HepG2 (cell line): ENCODE measurements around the gene C2orf76. TPM values are rescaled to one million over a fixed set of nuclear protein-coding genes. Genes with fewer than 3 reads are reported as not detected.

Source experiments
- CTCF ChIP-seq: sonication (generic); formaldehyde crosslinking; IDR thresholded peaks from 2 replicates; pipeline ENCODE4 v1.5.0; 2020; ENCODE audit warnings: mild to moderate bottlenecking, missing genetic modification reagents, moderate library complexity
- HMGXB3 ChIP-seq: sonication (generic); formaldehyde crosslinking; IDR thresholded peaks from 2 replicates; pipeline ENCODE4 v1.4.0; 2020; ENCODE audit warnings: missing genetic modification reagents, borderline replicate concordance
- HNF4G ChIP-seq, 2 experiments: sonication (generic) in 1 of 2; formaldehyde crosslinking in 1 of 2; IDR thresholded peaks; 2 replicates each; pipeline versions ENCODE4 v1.4.0 to v1.6.1; 2011 to 2020; ENCODE audit warnings: borderline replicate concordance in 2 of 2, low read depth in 2 of 2, mild to moderate bottlenecking in 2 of 2, low read length in 1 of 2, missing genetic modification reagents in 1 of 2, moderate library complexity in 1 of 2
- LBX2 ChIP-seq: sonication (generic); formaldehyde crosslinking; IDR thresholded peaks from 2 replicates; pipeline ENCODE4 v1.5.0; 2020; ENCODE audit warnings: missing genetic modification reagents, mild to moderate bottlenecking, borderline replicate concordance
- NR2F6 ChIP-seq, 2 experiments: IDR thresholded peaks; 2 replicates each; pipeline ENCODE4 v1.6.1; 2016; ENCODE audit warnings: antibody characterized with exemption in 1 of 2, mild to moderate bottlenecking in 1 of 2
- SP4 ChIP-seq: sonication (generic); formaldehyde crosslinking; IDR thresholded peaks from 2 replicates; pipeline ENCODE4 v1.8.1; 2023; ENCODE audit warnings: mild to moderate bottlenecking, missing genetic modification reagents
- ZBTB39 ChIP-seq: sonication (generic); formaldehyde crosslinking; IDR thresholded peaks from 2 replicates; pipeline ENCODE4 v1.5.0; 2020; ENCODE audit warnings: missing genetic modification reagents
- ZFX ChIP-seq: sonication (generic); formaldehyde crosslinking; IDR thresholded peaks from 2 replicates; pipeline ENCODE4 v1.4.0; 2020; ENCODE audit warnings: mild to moderate bottlenecking, low read depth, missing genetic modification reagents, moderate library complexity
- ZNF512 ChIP-seq: sonication (generic); formaldehyde crosslinking; IDR thresholded peaks from 2 replicates; pipeline ENCODE4 v1.4.0; 2020; ENCODE audit warnings: mild to moderate bottlenecking, missing genetic modification reagents
- ZNF572 ChIP-seq: sonication (generic); formaldehyde crosslinking; IDR thresholded peaks from 2 replicates; pipeline ENCODE4 v1.5.1; 2020; ENCODE audit warnings: mild to moderate bottlenecking, missing genetic modification reagents
- ZNF644 ChIP-seq: IDR thresholded peaks from 2 replicates; pipeline ENCODE4 v1.6.1; 2016; ENCODE audit warnings: low read depth
- ZNF674 ChIP-seq: sonication (generic); formaldehyde crosslinking; IDR thresholded peaks from 2 replicates; pipeline ENCODE4 v1.5.0; 2020; ENCODE audit warnings: low read depth, mild to moderate bottlenecking, missing genetic modification reagents
- ZNF704 ChIP-seq: sonication (generic); formaldehyde crosslinking; IDR thresholded peaks from 2 replicates; pipeline ENCODE4 v1.8.1; 2023; ENCODE audit warnings: mild to moderate bottlenecking, inconsistent platforms, moderate library complexity, missing genetic modification reagents, borderline replicate concordance
- ZZZ3 ChIP-seq: sonication (generic); formaldehyde crosslinking; IDR thresholded peaks from 2 replicates; pipeline ENCODE4 v1.4.0; 2020; ENCODE audit warnings: missing genetic modification reagents, mild to moderate bottlenecking, borderline replicate concordance
- polyA plus RNA-seq, 8 experiments: library from polyadenylated mRNA; depleted of rRNA in 3 of 8; stranded (reverse) in 7 of 8; unstranded in 1 of 8; fragments of >200 nt; fragmentation: Illumina TruSeq in 4 of 8; extraction: Trizol in 4 of 8; gene quantifications; 2 replicates each; pipeline versions ENCODE4 v1.2.1 to v1.2.3, GENCODE V29; 2011 to 2016; ENCODE audit warnings: low read depth in 4 of 8, missing spikeins in 1 of 8, mixed read lengths in 1 of 8; ENCODE audit not compliant: insufficient read depth in 1 of 8
- total RNA-seq, 5 experiments: library from RNA; depleted of rRNA; stranded (reverse); fragments of >200 nt; fragmentation: Illumina TruSeq; extraction: Trizol; gene quantifications; 2 replicates each; pipeline ENCODE4 v1.2.3, GENCODE V29; 2016; ENCODE audit warnings: low read depth in 1 of 5

The C2orf76 gene
- total and polyA plus RNA-seq, 2 of the 13 experiments (the other 11 are each of a cell fraction or from before 2014, with no cell fraction given): 7.7 to 8.5 TPM

- no peak for TF ChIP-seq HNF4G (IDR thresholded peaks at IDR 0.05; ENCODE audit: borderline replicate concordance, low read depth, low read length)
- TF ChIP-seq HNF4G (CRISPR knock-in tag; IDR thresholded peaks at IDR 0.05; ENCODE audit: borderline replicate concordance, low read depth): no peak
- TF ChIP-seq ZNF572 (CRISPR knock-in tag): no peak
- no peak for TF ChIP-seq SP4
- no peak for TF ChIP-seq HMGXB3 (CRISPR knock-in tag)
- TF ChIP-seq ZNF704 (CRISPR knock-in tag): no peak
- no peak for TF ChIP-seq ZNF674
- no peak for TF ChIP-seq LBX2
- TF ChIP-seq ZBTB39: no peak
- TF ChIP-seq ZNF512 (CRISPR knock-in tag): no peak
- no peak for TF ChIP-seq NR2F6 (IDR thresholded peaks at IDR 0.05)
- TF ChIP-seq NR2F6 (CRISPR knock-in tag; IDR thresholded peaks at IDR 0.05): peak; percentile 54; the same call in 1 of the 2 replicates
- TF ChIP-seq CTCF: peak; percentile 99
- TF ChIP-seq ZFX (CRISPR knock-in tag): peak; percentile 67
- no peak for TF ChIP-seq ZNF644 (CRISPR knock-in tag)
- TF ChIP-seq ZZZ3 (CRISPR knock-in tag): no peak
These were observed 75.6 kb downstream of the C2orf76 start (continued) for GRCh38 chr2:119290859-119291587.
